UCSD-AML1 (cell line): ENCODE measurements around the gene LRG1.
"Not testable (repeated sequence)": the region's sequence is repeated elsewhere in the genome, so short reads cannot be mapped to it uniquely, and the experiment has no call there.

Experiments used
- DNase-seq: peaks from one replicate; lab custom pipeline; 2025; ENCODE audit not compliant: unreplicated experiment; lab: John Stamatoyannopoulos, UW

Gene LRG1

GRCh38 chr19:4553092-4553695 lies 13.4 kb upstream of the LRG1 start:
- no peak for DNase-seq

DNA sequence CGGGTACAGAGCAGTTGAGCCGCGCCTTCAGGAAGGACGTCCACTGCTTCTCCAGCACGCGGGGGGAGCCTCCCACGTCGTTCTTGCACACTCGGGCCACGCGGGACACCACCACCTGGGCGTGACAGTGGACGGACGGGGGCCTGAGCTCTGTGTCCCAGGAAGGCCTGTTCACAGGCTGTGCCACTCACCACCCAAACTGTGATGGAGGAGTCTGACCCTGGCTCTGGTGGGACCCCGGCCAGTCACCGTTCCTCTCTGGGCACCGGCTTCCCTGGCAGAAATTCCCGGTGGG lies 12.6 kb upstream of the LRG1 start:
- no peak for DNase-seq

GRCh38 chr19:4550479-4551050 lies 10.7 kb upstream of the LRG1 start:
- DNase-seq: no peak

DNA sequence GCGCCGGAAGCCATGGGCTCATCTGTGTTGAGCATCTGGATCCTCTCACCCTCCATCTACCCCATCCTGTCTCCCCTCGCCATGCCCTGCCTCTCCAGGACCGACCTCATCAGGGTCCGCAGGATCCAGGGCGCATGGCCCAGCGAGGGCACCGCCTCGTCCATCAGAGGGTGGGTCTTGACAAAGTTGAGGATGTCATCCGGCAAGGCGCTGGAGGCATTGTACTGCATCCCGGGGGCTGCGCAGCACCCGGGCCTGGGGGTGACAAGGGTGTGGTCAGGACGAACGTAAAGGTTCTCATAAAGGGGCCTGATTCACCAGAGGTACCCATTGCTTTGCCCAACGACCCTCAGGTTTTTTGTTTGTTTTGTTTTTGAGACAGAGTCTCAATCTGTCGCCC lies 10.2 kb upstream of the LRG1 start:
- DNase-seq: no peak

- DNase-seq: no peak
These were observed 8.4 kb upstream of the LRG1 start for GRCh38 chr19:4548238-4548584.

DNA sequence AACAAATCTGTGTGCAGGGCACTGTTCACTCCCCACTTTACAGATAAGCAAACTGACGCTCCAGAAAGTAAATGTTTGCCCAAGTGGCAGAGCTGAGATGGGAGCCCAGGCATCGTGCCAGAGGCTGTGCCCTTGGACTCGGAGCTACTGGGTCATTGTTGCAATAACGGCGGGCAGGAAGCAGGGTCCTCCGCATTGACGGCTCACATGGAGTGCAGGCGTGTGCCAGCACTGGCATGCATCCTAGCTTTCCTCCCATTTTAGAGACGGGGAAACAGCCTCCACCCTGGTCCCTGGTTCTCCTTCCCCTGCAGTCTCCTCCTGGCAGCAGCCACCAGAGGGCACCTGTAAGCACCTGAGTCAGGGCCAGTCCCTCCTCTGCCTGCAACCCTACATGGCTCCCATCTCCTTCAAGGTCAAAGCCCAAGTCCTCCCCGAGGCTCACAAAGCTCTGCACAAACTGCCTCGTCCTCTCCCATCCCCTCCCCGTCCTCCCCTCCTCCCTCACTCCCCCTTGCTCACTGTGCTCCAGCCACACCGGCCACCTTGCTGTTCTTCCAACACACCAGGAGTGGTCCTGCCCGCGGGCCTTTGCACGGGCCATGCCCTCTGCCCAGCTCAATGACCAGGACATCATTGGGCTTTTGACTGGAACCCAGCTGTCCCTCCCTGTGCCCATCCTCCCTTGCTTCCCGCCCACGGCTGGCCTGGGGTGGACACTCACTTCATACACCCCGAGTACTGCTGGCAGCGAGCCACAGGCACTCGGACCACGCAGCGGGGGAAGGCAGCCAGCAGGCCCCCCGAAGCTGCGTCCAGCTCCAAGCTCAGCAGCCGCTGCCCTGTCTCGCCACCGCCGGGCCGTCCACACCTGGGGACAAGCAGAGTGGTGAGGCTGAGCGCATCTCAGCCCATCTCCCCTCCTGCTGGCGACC lies 7.7 kb upstream of the LRG1 start:
- DNase-seq: no peak

GRCh38 chr19:4543842-4544647 lies 4.2 kb upstream of the LRG1 start:
- DNase-seq: no peak

DNA sequence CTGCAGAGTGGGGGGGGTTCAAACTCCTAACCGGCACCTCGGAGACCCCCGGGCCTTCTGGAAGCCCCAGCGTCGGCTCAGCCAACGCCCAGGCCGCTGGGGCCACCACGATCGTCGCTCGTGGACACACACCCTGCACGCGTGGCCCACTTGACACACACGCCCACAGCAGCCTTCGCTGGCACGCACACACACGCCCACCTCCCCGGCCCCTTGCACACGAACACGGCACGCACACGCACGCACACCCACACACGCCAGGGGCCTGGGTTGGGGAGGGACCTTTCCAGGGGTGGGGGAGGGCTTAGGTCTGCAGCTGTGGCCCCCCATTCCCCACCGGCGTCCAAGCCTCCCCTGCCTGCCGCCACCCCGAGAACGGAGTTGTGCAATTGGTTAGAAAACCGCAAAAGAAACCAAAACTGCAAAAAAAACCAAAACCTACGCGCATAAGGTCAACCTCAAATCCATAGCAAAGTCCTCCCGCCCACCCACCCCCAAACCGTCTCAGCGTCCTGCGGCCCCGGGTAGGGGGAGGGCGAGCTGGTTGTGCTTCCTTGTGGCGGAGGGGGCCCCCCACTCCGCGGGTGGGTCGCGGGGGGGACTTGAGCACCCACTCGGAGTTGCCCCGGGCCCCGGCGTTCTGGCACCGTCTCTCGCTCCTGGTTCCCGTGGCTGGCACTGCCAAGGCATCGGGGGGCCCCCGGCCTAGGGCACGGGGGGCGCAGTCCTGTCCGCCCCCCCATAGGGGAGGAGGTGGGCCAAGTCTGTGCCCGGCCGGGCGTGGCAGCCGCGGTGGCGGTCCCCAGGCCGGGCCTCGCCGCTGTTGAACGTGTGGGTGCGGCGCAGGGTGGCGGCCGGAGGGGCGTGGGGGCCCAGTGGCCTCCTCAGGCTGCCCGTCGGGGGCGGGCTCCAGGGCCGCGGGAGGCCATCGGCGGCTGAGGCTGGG lies 3.3 kb upstream of the LRG1 start:
- DNase-seq: no peak

DNA sequence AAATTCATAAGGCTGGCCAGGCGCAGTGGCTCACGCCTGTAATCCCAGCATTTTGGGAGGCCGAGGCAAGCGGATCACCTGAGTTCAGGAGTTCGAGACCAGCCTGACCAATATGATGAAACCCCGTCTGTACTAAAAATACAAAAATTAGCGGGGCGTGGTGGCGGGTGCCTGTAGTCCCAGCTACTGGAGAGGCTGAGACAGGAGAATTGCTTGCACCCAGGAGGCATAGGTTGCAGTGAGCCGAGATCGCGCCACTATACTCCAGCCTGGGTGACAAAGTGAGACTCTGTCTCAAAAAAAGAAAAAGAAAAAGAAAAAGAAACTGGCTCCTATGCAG lies 1.9 kb upstream of the LRG1 start:
- not testable (repeated sequence) for DNase-seq

- no peak for DNase-seq
These were observed 1.4 kb upstream of the LRG1 start for GRCh38 chr19:4541114-4541805.

DNA sequence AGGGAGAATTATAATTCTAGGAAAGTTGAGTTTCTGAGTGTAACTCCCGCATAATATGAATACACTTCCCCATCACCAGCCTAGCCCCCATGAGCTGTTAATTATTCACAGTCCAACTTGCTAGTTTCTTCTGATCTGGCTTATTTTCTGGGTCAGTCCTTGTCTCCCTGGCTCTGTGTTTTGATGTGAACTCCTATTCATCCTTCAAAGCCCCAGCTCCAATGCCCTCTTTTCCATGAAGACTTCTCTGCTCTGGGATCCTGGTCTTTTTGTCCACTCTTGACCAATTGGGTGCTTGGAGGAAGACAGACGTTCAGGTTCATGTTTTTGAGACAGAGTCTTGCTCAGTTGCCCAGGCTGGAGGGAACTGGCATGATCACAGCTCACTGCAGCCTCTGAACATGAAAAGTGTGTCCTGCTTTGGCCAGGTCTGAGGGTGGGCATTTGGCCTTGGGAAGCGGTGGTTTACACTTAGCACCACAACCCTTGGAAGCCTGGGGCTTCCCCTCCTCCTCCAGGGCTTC lies 605 bp downstream of the LRG1 start:
- DNase-seq: no peak

DNA sequence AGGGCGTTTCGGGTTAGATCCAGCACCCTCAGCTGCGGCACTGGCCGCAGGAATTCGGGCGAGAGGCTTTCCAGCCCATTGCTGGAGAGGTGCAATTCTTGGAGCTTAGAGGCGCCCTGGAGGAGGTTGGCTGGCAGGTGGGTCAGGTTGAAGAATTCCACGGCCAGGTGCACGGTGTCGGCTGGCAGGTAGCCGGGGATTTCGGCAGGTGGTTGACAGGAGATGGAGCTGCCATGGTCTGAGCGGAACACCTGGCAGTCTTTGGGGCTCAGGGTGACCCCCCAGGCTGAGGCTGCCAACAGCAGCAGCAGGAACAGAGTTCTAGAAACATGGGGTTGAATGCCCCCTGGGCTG lies 1.3 kb downstream of the LRG1 start:
- DNase-seq: no peak

- DNase-seq: no peak
These were observed 1.8 kb downstream of the LRG1 start for GRCh38 chr19:4537953-4538600.

GRCh38 chr19:4536798-4537197 lies 3.0 kb downstream of the LRG1 start:
- no peak for DNase-seq

DNA sequence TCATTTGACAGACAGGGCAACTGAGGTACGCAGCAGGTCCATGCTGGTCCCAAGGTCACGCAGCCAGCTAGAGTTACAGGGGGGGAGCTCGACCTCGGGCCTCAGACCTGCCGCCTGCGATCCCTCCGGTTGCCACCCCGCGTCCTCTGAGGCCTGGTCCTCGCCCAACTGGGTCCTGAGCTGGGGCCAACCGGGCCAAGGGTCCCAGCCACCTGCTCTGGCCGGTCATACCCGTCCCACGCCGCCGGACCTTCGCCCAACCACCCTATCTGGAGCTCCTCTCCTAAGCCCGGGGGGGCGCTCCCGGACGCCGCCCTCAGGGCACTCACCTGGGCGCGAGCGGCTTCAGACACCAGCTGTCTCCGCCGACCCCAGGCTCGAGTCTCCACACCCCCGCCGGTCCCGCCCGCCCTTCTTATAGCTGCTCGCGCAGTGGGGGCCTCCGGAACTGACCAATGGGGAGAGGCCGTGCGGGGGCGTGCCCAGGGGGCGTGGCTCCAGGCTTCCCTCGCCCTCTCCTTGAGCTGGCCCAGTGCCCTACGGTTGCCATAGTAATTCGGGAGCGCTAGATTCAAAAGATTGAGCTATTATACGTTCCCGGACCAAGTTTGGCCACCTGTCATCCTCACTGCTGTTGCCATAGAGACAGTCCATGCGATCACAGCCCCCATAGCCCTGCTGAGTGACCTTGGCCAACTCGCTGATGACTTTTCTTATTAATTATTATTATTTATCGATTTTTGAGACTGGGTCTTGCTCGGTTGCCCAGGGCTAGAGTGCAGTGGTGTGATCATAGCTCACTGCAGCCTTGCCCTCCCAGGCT lies 4.8 kb downstream of the LRG1 start, which contains the start of gene PLIN5:
PLIN5 (minus strand) TSS at position 389 of the 823 bp plus-strand sequence. CDS start 1,150 bp downstream, outside the sequence.
- DNase-seq: no peak

- no peak for DNase-seq
These were observed 5.9 kb downstream of the LRG1 start for GRCh38 chr19:4533835-4534424.

DNA sequence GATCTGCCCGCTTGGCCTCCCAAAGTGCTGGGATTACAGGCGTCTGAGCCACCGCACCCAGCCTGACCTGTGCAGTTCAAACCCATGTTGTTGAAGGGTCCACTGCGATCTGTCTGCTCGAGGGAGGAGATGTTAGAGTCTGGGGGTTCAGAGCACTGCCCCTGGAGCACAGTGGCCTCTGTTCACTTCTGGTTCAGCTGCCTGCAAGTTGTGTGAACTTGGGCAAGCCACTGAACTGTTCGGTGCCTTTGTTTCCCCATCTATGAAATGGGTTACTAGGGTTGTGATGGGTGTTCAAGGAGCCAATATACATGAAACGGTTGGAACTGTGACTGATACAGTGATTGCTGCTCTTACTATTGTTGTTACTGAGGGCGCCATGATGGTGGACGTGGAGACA lies 6.5 kb downstream of the LRG1 start:
- DNase-seq: no peak

DNA sequence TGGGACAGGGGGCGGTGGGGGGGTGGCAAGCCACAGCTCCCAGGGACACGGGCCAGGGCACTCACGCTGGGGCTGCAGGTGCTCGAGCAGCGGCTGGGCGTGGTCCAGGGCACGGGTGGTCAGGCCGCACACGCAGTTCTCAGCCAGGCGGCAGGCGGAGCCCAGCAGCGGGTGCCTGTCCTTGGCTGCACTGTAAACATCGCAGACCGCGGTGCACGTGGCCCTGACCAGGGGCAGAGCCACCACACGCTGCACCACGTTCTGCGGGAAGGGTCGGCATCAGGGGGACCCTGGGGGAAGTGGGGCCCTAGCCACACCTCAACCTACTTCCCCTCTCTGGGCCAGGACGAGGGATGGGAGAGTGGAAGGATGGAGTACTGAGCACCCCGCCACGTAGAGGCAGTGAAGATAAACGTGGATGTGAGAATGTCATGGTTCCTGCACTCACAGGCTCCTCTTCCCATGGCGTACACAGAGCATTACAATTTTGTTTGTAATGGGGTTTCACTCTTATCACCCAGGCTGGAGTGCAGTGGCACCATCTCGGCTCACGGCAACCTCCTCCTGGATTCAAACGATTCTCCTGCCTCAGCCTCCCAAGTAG lies 8.2 kb downstream of the LRG1 start:
- no peak for DNase-seq
